Cardiac fibroblast (primary cell): ENCODE results near the gene CACNA2D3.

ENCODE experiments used
- DNase-seq, 2 donors: peaks; one replicate each; pipeline versions ENCODE4 v3.0.0 to v3.0.0-alpha.2; 2010; ENCODE audit warnings: low read depth in 2 of 2
- H3K4me3 ChIP-seq, 2 donors: replicated peaks in 1 of 2; 1 replicate in 1 of 2; 2 replicates in 1 of 2; pipeline ENCODE4 v1.5.1; 2011; ENCODE audit warnings: low read depth in 2 of 2, low read length in 2 of 2, mild to moderate bottlenecking in 2 of 2, moderate library complexity in 1 of 2
- TF ChIP-seq, protein P1 (sequence below): IDR thresholded peaks from one replicate; pipeline ENCODE4 v1.5.1; 2011; ENCODE audit warnings: low read depth, mild to moderate bottlenecking, low read length, inconsistent platforms

CACNA2D3 gene

DNA sequence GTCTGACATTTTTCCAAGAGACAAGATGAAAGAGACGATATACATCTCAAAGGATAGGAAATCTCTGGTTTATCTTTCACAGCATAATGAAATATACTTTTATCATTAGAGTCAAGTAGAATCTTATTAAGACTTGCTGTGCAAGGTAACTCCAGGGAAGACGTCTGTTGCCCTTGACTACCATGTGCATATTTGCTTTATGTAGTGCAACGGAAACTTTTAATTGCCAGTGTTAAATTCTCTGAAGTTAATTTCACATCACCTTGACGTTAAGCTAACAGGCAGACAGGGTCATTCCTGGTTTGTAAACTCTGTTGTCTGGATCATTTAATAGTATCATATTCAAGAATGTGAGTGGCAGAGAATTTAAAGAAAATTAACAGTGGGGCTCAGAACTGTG lies 722.7 kb downstream of the CACNA2D3 start:
- DNase-seq, result no peak
- H3K4me3 ChIP-seq, result no peak overlapping the region
- TF ChIP-seq, protein P1, sequence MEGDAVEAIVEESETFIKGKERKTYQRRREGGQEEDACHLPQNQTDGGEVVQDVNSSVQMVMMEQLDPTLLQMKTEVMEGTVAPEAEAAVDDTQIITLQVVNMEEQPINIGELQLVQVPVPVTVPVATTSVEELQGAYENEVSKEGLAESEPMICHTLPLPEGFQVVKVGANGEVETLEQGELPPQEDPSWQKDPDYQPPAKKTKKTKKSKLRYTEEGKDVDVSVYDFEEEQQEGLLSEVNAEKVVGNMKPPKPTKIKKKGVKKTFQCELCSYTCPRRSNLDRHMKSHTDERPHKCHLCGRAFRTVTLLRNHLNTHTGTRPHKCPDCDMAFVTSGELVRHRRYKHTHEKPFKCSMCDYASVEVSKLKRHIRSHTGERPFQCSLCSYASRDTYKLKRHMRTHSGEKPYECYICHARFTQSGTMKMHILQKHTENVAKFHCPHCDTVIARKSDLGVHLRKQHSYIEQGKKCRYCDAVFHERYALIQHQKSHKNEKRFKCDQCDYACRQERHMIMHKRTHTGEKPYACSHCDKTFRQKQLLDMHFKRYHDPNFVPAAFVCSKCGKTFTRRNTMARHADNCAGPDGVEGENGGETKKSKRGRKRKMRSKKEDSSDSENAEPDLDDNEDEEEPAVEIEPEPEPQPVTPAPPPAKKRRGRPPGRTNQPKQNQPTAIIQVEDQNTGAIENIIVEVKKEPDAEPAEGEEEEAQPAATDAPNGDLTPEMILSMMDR, result no peak

DNA sequence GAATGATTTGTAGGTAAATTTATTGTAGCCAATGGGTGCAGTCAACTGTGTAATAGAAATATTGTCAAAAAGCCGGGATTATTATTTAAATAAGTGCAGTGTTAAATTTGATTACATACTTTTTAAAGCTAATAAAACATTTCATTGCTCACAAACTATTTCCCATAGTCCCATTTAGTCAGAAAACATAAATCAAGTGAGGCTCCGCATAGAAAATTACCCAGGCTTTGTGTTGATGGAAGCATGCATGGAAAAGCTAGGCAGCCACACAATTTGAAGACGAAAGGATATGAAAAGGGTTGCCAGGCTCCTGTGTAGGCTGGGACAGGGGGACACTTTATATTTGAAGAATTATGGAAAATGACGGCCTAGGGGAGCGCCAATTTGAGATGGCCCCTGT lies 723.2 kb downstream of the CACNA2D3 start:
- no peak for DNase-seq
- no peak overlapping the region for H3K4me3 ChIP-seq
- TF ChIP-seq, protein P1, result no peak

DNA sequence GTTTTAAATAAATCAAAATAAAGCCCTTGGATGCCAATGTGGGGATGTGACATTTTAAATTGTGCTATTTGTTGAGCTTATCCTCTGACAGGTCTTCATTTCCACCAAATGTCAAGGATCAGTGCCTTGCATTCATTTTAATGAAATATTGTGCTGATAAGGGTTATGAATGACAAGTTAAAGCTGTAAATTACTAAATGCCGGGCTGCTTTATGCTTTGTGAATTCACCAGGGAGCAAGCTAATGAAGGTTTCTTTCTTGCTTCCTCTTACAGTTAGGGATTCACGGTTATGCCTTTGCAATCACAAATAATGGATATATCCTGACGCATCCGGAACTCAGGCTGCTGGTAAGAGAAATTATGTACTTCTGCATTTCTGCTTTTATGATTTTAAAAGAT lies 723.8 kb downstream of the CACNA2D3 start:
- no peak for DNase-seq
- TF ChIP-seq, protein P1, result no peak
- H3K4me3 ChIP-seq, result no peak overlapping the region

DNA sequence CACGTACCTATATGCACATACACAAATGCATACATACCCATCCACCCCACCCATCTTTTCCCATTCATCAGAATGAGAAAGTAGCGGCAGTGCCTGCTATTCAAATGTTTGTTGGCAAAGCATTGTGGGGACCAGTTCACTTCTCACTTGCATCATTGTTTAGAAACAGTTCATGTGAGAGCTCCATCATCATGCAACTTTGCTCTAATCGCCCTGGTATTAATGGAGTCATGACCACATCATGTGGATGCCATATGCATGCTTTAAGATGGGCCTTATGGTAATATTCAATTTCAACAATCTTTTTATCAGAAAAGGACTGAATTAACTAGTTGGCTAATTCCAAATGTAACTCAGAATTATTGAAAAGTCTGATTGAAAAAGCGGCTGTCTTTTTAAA lies 725.0 kb downstream of the CACNA2D3 start:
- TF ChIP-seq, protein P1, result no peak
- no peak overlapping the region for H3K4me3 ChIP-seq
- DNase-seq, result no peak

DNA sequence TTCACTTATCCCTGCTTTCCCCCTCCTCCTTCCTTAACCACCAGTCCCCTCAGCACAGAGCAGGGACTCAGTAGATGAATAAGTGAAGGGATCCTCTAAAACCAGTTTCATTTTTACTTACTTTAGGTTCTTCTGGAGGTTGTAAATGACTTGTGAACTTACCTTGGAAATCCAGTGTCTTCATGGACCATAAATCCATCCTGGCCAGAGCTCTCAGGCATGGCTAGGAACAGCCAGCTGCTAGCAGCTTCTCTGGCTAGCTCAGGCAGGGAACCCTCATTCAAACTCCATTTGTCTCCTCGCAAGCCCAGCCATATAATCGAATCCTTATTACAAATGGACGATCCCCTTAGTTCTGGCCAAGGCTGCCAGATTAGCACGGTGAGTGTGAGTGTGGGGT lies 727.0 kb downstream of the CACNA2D3 start:
- TF ChIP-seq, protein P1, result no peak
- no peak for DNase-seq
- H3K4me3 ChIP-seq, result no peak overlapping the region

DNA sequence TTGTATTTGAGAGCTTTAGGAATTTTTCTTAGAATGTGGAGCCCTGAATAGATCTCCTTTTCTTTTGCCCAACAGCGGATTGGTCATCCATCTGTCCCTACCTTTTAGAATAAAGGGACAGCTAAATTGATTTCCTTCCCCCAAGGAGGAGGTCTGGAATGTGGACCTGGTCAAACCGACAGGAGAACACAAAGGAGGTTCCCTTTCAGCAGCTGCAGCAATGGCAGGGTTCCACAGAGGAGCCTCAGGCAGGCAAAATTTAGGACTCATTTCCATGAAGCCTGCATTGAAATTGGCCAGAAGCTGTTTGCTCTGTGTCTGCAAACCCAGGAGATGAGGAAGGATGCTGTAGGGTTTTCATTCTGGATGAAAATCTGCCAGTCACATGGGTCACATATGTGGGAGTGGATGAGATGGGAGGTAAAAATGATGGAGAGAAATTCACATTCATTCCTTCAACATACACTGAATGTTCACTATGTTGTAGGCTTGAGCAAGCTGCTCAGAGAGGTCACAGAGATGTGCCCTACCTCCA lies 728.2 kb downstream of the CACNA2D3 start:
- DNase-seq, result no peak
- TF ChIP-seq, protein P1, result no peak
- H3K4me3 ChIP-seq, result no peak overlapping the region
